Tibial nerve (tissue), 4 donors: Measurements from ENCODE around the gene DDX28. TPM values are rescaled to one million over a fixed set of nuclear protein-coding genes. Genes with fewer than 3 reads are reported as not detected.

Experiments
- DNase-seq, 2 donors: peaks; one replicate each; pipeline ENCODE4 v3.0.0-alpha.2; 2019; ENCODE audit warnings: low spot score in 2 of 2
- H3K27ac ChIP-seq, 4 donors: fragments of 200-600 bp; sonication (generic) in 3 of 4; one replicate each; pipeline ENCODE4 v1.5.1; 2017 to 2019; ENCODE audit warnings: mild to moderate bottlenecking in 1 of 4
- H3K27me3 ChIP-seq, 2 donors: fragments of 200-600 bp; sonication (generic) in 1 of 2; one replicate each; pipeline versions ENCODE4 v1.5.1 to v1.6.0; 2017 to 2019
- H3K36me3 ChIP-seq, 3 donors: fragments of 200-600 bp; sonication (generic); one replicate each; pipeline ENCODE4 v1.5.1; 2018 to 2019
- H3K4me1 ChIP-seq, 4 donors: fragments of 200-600 bp; sonication (generic) in 3 of 4; one replicate each; pipeline ENCODE4 v1.5.1; 2017 to 2019
- H3K4me3 ChIP-seq, 4 donors: fragments of 200-600 bp; sonication (generic) in 3 of 4; one replicate each; pipeline ENCODE4 v1.5.1; 2017 to 2019; ENCODE audit warnings: mild to moderate bottlenecking in 1 of 4, moderate library complexity in 1 of 4
- H3K9me3 ChIP-seq, 4 donors: fragments of 200-600 bp; sonication (generic) in 3 of 4; one replicate each; pipeline ENCODE4 v1.5.1; 2017 to 2019
- CTCF ChIP-seq, 5 experiments: fragments of 200-600 bp in 3 of 5; fragments of 450-650 bp in 2 of 5; sonication (generic) in 3 of 5; IDR thresholded peaks; one replicate each; pipeline ENCODE4 v1.5.1; 2016 to 2019; ENCODE audit warnings: antibody characterized with exemption in 5 of 5, mild to moderate bottlenecking in 3 of 5, moderate library complexity in 2 of 5
- EP300 ChIP-seq, 2 donors: sonication (generic); formaldehyde crosslinking; IDR thresholded peaks; one replicate each; pipeline ENCODE4 v1.6.1; 2017; ENCODE audit warnings: antibody characterized with exemption in 2 of 2, mild to moderate bottlenecking in 1 of 2
- POLR2A ChIP-seq, 2 donors: fragments of 450-650 bp; IDR thresholded peaks; one replicate each; pipeline ENCODE4 v1.6.1; 2017; ENCODE audit warnings: antibody characterized with exemption in 2 of 2, mild to moderate bottlenecking in 2 of 2, moderate library complexity in 2 of 2
- WGBS, 2 donors: methylation state at CpG; one replicate each; pipeline ENCODE4 v1.1.5; 2018; 5-methylcytosine and 5-hydroxymethylcytosine counted together
- total RNA-seq, 4 donors: library from RNA; depleted of rRNA; stranded (reverse); fragments of >200 nt; gene quantifications; one replicate each; pipeline ENCODE4 v1.1.0, GENCODE V29; 2016

The DDX28 gene
- total RNA-seq, result 10 to 100 TPM in 3 of 4 donors, 1 to 10 TPM in 1; 6.7 to 11.7 (median 10.8) TPM

DNA sequence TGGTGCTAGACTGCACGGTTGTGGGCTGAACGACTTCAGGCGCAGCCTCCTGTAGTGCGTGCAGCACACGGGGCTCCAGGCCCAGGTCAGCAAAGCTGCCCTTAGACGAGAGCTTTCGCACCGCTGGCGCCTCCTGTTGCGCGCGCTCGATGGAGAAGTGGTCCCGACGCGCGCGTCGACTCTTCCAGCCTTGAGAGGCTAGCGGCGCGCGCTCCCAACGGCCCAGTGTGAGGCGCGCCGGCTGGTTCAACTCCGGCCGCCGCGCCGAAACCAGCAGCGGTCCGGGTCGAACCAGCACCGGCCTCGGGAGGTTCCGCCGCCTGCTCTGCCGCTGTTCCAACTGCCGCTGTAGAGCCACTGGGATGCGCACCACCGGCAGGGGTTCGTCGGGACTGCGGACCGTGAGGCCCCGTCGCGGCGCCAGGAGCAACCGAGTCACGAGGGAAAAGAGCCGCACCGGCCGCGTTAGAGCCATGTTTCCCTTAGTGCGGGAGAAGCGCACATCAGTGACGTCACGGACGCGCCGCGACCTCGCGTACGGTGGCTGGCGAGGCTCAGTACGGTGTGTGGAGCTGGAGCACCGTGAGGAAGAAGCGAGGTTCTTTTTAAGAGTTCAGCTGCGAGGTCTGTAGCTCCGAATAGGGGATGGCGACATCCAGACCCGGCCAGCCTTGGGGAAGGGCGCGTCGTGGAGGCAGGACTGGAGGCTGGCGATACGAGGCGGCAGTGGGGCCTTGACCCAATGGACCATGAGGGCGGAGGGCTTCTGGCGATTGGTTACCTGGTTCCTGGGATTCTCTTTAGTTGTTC, at the start of gene DDX28, which contains the start of gene DUS2:
Gene DDX28 (minus strand): TSS at position 505 of the 810 bp plus-strand sequence. CDS start 30 bp downstream, at position 475.
Gene DUS2 (plus strand): TSS at position 557 of the 810 bp plus-strand sequence. CDS start 14,740 bp downstream, outside the sequence.
- 0% methylated on average over 47 to 76 of the region's 84 CpGs for WGBS, 2 donors

DNA sequence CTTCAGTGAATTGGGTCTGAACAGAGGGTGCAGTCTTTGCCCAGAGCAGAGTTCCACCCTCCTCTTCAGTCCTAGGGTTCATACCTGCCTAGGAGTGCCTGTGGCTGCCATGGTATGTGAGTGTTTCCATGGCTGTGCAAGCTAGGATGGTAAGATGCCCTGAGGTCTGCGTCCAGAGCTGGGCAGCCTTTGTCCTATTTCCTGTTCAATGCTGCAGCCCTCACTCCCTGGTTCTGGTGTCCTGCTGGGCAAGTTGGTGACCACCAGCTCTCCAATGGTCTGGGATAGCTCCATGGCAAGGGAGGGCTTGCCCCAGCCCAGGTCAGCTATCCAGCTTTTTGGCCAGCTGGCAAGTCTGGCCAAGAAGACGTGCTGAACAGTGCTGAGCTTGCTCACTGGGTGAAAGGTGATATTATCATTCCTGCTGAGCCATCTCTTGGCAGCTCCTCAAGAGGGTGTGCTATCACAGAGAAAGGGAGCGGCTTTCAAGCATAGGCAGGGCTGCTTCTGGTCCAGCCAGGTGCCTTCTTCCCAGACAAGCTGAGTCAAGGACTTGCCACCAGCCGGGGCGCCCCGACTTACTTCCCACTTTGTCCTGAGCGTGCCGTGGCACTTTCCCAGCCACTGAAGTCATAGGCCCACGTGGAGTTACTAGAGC, 49.1 kb upstream of the DDX28 start:
- peak overlapping the region in 3 of 4 donors; percentile 15 to 68 (median 53) for H3K27ac ChIP-seq
- 69 to 75% methylated on average over 8 to 9 of the region's 9 CpGs for WGBS, 2 donors
- H3K36me3 ChIP-seq, result peaks cover 0 to 74% (median 0%) of the 10 kb centered on the region in 3 donors
- TF ChIP-seq EP300 (IDR thresholded peaks at IDR 0.05) (no peak), CTCF (IDR thresholded peaks at IDR 0.05) (peak in 1 of 5 experiments; percentile 6), POLR2A (IDR thresholded peaks at IDR 0.05) (no peak)
- H3K4me1 ChIP-seq, result peaks cover 0 to 41% (median 19%) of the 10 kb centered on the region in 4 donors
- H3K9me3 ChIP-seq, result no peaks in the 10 kb centered on the region
- H3K27me3 ChIP-seq, result no peaks in the 10 kb centered on the region
- peak; percentile 42 to 59 for DNase-seq
- H3K4me3 ChIP-seq, result no peak overlapping the region

More for the DNA sequence above, at the start of gene DDX28, which contains the start of gene DUS2:
- Histone ChIP-seq H3K4me1 (peaks cover 0 to 35% (median 16%) of the 10 kb centered on the region in 4 donors), H3K9me3 (no peaks in the 10 kb centered on the region), H3K4me3 (peak within 1 kb of the TSS; percentile 85 to 97 (median 91)), H3K36me3 (peaks cover 0 to 28% (median 0%) of the 10 kb centered on the region in 3 donors), H3K27me3 (no peaks in the 10 kb centered on the region), H3K27ac (peak within 1 kb of the TSS; percentile 71 to 90 (median 88))
- peak; percentile 55 to 56 for TF ChIP-seq POLR2A (IDR thresholded peaks at IDR 0.05)
- TF ChIP-seq EP300 (IDR thresholded peaks at IDR 0.05), result peak; percentile 77 to 99
- peak in 2 of 5 experiments; percentile 39 to 58 for TF ChIP-seq CTCF (IDR thresholded peaks at IDR 0.05)
- peak; percentile 87 to 96 for DNase-seq

GRCh38 chr16:68071518-68071901, 48.5 kb upstream of the DDX28 start:
- no peak for DNase-seq
- H3K9me3 ChIP-seq, result no peaks in the 10 kb centered on the region
- TF ChIP-seq CTCF (IDR thresholded peaks at IDR 0.05), result no peak
- TF ChIP-seq POLR2A (IDR thresholded peaks at IDR 0.05), result no peak
- no peak for TF ChIP-seq EP300 (IDR thresholded peaks at IDR 0.05)

GRCh38 chr16:68070806-68071517, 47.9 kb upstream of the DDX28 start:
- no peak overlapping the region for H3K27ac ChIP-seq
- H3K9me3 ChIP-seq, result no peaks in the 10 kb centered on the region
- 85 to 93% methylated on average over 14 of the region's 14 CpGs for WGBS, 2 donors
- H3K27me3 ChIP-seq, result no peaks in the 10 kb centered on the region
- peaks cover 0 to 70% (median 0%) of the 10 kb centered on the region in 3 donors for H3K36me3 ChIP-seq
- H3K4me3 ChIP-seq, result no peak overlapping the region
- TF ChIP-seq POLR2A (IDR thresholded peaks at IDR 0.05), result no peak
- no peak for TF ChIP-seq EP300 (IDR thresholded peaks at IDR 0.05)
- TF ChIP-seq CTCF (IDR thresholded peaks at IDR 0.05), result no peak
- peaks cover 0 to 48% (median 22%) of the 10 kb centered on the region in 4 donors for H3K4me1 ChIP-seq
- no peak for DNase-seq

More at GRCh38 chr16:68071518-68071901, 48.5 kb upstream of the DDX28 start:
- H3K4me1 ChIP-seq, result peaks cover 0 to 43% (median 19%) of the 10 kb centered on the region in 4 donors
- no peaks in the 10 kb centered on the region for H3K27me3 ChIP-seq
- H3K4me3 ChIP-seq, result no peak overlapping the region
- H3K27ac ChIP-seq, result no peak overlapping the region
- 91 to 92% methylated on average over 1 of the region's 1 CpG for WGBS, 2 donors
- peaks cover 0 to 70% (median 0%) of the 10 kb centered on the region in 3 donors for H3K36me3 ChIP-seq
